LoVo (cell line): ENCODE measurements around the gene PDLIM4.
A peak's percentile ranks its signal among the peaks of the same experiment; 100 is the strongest.

Experiments
- DNase-seq: peaks from one replicate; pipeline ENCODE4 v3.0.0-alpha.2; 2016; ENCODE audit warnings: low spot score

PDLIM4 gene

DNA sequence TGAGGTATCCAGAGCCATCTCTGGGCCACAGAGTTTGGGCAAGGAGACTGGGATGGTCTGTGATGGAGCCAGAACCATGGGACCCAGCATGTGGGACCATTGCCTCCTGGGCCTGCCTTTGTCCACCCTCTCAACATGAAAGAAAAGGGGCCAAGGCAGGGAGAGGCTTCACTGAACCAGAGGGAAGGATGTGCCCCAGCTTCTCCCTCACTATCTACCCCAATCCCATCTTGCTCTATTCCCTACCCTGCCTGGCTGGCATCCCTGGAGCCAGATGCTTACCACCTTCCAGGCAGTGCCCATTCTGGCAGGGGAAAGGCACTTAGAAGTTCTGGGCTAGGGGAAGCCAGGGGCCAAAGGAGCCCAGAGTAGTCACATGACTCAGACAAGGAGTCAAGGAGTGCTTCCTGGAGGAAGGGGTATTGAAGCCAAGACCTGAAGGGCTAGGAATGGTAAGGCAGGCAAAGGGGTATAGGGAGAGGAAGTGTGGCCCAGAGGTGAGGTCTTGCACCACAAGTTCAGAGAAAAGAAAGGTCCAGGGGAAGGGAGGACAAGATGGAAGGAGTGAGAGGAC, 9.8 kb downstream of the PDLIM4 start:
- DNase-seq, result no peak

DNA sequence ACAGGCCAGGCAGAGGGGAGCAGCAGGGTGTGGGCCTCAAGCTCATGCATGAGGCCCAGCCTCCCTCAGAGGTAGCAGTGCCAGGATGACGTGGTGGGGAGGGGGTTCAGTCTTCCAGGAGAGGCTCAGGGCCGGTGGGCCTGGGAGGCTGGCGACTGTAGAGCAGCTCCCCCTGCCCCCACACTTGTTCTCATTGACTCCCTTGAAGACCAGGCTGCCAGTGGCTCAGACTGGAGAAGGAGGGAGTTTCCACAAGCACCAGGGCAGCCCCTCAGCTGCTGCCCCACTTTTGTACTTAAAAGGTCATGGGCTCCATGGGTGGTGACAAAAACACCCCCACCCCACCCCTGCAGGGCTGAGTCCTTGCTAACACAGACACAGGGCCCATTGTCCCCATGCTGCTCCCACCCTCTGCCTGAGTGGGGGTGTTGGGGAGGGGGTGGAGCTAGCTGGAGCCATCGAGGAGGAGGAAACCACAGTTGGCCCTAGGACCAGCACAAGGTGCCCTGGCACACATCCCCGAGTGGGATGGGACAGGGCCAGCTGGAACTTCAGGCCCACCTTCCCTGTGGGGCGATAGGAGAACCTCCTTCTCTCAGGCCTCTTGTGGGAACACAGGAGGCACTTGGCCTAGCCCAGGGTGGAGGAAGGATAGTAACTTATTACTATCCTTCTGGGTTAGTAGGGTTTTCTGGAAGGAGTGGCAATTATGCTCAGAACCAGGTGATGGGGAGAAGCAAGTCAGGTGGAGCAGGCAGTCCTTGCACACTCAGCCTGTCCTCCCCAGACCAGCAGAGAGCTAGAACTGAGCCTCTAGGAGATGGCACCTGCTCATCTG, 10.7 kb downstream of the PDLIM4 start:
- DNase-seq, result no peak

DNA sequence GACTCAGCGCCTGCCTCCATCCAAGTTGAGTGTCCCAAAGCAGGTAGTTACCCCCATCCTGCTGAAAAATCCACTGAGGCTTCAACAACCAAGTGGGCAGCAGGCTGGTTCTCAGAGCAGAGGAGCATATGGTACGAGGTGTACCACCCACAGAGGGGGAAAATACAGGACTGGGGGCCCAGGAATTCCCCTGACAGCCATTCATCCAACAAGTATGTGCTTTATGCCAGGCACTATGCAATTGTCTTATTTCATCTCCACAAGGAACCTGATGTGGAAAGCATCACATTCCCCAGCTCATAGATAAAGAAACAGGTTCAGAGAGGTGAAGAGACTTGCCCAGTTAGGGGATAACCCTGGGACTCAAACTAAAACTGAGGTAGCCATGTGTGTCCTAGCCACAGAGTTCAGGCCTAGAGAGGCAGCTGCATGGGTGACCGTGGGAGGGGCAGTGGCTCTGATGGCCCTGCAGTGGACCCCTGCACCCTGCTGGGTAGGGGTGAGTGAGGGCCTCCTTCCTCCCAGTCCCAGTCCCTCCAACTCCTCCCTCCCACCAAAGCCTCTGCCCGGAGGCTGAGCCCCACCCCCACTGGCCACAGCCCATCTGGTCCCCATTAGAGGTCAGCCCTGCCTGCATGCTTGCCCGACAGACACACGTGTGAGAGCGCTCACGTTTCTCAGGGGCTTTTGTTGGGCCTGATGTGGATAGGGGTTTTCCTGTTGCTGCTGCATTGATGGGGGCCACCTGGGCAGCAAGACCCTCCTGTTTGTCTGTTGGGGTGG, 11.5 kb downstream of the PDLIM4 start:
- no peak for DNase-seq

DNA sequence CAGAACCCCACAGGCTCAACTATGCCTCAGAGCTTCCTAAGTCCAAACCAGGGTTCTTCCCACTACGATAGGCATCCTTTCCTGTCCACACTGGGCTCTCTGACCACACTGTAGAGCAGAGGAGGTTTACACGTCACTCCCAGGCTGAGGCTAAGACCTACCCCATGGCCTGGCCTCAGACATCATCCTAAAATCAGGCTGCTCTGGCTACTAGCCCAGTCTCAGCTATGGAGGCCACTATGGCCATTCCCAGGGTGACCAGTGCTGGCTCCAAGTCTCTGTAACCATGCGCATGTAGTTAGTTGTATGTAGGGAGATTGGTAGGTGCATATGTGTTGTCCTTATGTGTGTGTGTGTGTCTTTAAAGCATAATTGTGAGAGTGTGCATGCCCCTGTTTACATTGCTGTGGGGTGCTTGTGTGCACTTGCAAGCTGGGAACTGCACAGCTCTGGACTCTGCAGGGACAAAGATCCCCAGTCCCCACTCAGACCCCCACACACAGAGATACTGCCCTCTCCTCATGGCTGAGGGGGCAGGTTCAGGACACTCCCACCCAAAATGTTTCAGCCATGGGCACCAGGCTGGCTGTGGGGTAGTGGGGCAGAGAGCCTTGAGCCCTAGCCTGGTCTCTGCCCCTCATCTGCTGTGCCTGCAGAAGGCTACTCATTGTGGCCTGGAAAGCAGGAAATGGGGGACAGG, 12.3 kb downstream of the PDLIM4 start:
- DNase-seq, result no peak

DNA sequence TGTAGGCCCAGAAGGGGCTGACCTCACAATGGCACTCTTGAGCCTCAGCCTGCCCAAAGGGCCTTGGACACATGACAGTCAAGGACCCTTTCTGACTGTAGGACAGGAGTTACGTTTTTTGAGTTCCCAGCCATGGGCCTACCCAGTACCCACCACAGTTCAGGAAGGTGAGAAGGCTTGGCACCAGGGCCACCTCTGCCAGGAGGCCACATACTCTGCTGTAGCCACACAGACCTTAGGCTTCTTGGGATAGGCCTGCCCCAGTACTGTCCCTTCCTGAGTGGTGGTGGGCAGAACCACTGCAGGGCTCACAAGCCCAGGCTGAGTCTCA, 12.8 kb downstream of the PDLIM4 start:
- DNase-seq, result no peak

DNA sequence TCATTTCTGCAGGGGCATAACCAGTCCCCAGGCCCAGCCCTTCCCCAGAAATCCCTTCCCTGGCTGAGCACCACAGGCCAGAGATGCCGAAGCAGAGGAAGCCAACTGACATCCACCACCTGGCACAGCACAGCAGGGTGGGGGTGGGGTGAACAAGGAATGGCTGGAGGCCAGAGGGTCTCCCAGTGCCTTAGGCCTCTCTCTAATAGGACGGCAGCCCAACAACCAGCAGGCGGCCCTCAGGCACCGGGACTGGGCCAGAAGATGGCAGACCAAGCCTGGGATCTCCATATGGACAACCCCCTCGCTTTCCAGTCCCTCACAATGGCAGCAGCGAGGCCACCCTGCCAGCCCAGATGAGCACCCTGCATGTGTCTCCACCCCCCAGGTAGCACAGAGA, 13.2 kb downstream of the PDLIM4 start:
- no peak for DNase-seq

DNA sequence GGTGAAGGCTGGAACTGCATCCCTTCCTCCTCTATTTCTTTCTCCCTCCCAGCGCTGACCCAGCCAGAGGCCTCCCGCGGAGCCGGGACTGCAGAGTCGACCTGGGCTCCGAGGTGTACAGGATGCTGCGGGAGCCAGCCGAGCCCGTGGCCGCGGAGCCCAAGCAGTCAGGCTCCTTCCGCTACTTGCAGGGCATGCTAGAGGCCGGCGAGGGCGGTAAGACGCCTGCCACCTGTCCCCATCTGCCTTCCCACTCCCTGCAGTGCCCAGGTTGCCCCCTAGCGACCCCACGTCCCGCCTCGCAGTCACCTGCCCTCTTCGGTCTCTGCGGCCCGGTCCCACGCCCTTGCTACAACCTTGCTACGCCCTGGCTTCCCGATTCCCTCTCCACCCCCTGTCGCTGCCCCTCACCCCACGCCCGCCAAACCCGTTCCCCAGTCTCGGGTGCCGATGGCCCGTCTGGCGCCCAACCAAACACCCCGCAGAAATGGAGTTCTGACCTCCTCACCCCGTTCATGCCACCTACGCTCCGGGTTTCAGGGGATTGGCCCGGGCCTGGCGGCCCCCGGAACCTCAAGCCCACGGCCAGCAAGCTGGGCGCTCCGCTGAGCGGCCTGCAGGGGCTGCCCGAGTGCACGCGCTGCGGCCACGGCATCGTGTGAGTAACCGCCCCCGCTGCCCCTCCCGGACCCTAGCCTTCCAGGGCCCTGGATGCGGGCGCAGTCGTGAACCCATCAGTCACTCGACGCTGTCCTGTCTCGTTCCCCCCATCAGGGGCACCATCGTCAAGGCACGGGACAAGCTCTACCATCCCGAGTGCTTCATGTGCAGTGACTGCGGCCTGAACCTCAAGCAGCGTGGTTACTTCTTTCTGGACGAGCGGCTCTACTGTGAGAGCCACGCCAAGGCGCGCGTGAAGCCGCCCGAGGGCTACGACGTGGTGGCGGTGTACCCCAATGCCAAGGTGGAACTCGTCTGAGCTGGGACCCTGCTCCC, 14.1 kb downstream of the PDLIM4 start:
- no peak for DNase-seq

DNA sequence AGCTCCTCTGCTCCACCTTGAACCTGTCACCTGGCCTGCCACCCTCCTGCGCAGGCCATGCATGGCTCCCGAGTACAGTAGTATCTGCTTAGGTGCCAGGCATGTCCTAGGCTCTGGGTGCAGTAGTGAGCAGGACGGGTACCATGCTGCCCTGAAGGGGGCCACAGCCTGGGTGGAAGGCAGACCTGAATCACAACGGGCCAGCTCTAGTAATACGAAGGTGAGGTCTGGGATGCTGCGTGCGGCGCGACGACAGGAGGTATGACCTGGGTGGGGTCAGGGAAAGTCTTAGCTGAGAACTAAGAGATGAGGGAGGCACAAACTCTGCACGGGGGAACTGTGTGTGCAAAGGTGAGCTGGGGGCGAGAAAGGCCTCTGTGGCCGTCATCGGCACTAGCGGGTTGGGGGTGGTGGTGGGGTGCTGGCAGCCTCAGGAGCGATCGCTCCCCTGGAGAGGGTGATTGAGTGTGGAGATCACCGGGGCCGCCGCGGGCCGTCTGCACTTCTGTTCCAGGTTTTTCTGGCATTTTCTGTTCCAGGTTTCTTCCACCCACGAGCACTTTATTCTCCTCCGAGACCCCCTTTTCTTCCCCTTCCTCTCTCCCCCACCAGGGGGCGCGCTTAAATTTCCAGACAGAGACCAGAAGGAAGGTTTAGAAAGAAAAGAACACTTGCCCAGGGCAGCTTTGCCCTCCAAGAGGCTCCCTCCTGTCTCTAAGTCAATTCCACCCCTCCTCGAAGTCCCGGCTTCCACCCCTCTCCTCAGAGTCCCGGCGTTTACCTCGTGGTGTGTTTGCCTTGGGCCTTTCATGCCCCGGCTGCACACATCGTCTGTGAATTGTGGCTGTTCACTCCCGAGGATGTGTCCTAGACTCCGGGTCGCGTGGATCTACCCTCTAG, 15.1 kb downstream of the PDLIM4 start:
- DNase-seq, result peak; percentile 60

DNA sequence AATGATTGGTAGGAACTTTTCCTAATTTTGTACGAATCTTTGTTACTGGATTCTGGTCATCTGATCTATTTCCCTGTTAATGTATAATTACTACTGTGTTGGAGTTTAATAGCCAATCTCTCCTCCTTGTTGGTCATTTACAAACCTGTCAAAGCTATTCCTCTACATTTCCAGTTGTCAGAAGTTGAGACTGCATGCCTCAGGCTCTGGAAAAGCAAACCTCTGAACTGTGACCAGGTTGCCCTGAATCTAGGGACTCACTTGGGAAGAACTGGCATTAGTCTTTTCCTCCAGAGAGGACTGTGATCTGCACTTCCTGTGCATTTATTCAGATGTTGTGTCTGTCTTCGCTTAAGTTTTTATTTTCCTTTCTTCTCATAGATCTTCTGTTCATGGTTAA, 16.1 kb downstream of the PDLIM4 start:
- no peak for DNase-seq

DNA sequence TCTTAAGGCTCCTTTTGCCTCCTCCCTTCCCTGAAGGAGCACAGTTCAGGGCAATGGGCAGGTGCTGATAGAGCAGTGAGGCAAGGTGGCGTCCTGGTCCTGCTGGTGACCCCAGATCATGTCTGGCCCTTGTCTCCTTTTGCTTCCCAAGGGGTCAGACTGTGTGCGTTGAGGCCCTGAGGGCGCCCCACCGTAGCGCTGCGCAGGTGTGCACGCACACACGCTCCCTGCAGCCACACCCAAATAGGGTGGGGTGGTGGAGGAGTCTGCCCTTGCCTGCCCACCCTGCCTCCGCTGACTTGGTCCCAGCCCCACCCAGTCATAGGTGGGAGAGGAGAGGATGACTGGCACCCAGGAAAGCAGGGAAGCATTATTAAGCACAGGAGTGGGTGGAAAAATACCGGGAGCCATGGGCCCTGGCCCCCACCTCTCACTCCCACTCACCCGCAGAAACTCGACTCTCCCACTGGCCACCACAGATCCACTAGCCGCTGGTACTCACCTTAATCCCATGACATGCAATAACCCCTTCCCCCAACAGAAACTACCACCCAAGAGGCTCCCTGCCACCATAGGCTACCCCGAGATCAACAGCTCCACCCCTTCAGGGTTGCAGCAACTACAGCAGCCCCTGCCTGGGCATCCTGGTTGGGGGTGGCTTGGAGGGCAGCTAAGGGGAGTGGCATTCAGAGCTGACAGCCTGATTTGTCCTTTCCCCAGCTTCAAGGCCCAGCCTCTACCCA, 16.7 kb downstream of the PDLIM4 start:
- DNase-seq, result no peak

DNA sequence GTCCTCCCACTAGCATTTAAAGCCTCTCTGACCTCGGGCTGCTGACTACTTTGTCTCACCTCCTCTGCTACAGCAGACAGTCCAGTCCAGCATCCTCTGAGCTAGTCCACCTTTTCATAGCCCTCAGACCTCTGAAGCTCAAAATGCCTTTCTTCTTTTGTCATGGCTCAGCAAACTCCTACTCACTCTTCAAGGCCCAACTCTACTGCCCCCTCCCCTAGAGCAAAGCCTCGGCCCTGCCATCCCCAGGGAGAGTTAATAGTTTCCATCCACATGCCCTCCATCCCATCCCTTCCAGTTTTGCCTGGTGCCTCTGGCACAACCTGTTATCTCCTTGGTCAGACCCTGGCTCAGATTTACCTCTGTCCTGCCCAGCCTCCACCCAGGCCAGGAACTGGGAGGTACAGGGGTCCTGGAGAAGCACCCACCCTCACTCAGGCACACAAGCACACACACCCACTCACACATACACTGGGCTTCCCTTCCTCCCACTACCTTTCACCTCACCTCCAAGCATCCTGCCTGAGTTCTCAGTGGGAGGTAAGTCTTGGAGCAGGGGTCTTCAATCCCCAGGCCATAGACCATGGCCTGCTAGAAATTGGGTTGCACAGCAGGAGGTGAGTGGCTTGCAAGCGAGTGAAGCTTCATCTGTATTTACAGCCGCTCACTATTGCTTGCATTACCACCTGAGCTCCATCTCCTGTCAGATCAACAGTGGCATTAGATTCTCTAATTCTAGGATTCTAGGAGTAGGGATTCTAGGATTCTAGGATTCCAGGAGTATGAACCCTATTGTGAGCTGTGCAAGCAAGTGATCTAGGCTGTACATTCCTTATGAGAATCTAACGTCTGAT, 18.1 kb downstream of the PDLIM4 start:
- no peak for DNase-seq

DNA sequence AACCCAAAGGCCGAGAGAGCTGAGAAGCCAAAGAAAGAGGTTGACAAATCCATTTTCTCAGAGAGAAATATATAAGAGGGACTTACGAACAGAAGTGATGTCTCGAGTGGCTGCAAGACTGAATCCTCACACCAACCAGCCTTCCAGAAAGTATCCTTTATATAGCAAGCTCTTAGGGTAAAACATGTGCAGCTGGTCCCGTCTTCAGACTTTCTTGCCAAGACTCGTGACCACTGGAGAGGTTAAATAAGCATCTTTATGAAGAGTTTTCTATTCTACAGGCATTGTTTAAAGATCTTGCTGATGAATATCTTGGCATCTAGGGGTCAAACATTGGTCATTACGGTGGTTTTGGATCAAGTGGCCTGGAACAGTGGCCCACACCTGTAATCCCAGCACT, 19.8 kb downstream of the PDLIM4 start:
- DNase-seq, result no peak

DNA sequence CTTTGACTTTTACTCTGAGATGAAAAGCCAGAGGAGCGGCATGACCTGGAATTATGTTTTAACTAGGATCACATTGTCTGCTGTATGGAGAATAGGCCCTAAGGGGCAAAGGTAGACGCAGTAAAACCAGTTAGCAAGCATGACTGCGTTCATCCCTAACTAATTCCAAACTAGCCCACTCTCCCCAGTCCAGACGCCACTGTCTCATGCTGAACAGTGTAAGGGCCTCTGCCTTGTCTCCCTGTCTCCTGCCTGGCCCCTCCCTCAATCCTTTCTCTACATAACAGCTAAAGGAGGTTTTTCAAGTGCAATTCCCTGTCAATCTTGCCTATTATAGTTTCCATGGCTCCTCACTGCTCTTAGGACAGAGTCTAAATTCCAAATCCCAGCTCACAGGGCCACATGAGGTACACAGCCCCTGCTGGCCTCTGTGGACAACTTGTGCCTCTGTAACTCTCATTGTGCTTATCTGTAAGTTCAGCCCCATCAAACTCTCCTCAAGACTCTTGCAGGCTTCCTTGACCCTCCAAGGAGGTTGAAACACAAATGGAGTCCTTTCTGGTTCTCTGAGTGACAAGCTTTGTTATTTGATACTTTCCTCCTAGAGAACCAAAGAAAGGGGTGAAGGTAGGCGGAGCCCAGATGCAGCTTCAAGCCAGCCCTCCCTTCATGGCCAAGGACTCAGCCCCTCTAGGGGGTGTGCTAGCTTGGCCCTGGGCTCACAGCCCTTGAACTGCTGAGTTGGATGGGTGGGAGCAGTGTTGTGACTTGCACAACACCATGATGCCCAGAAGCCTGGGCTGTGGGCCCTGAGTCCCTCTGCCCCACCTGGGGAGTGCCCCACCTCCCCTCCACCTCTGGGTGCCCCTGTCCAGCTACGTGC, 20.7 kb downstream of the PDLIM4 start:
- DNase-seq, result no peak

DNA sequence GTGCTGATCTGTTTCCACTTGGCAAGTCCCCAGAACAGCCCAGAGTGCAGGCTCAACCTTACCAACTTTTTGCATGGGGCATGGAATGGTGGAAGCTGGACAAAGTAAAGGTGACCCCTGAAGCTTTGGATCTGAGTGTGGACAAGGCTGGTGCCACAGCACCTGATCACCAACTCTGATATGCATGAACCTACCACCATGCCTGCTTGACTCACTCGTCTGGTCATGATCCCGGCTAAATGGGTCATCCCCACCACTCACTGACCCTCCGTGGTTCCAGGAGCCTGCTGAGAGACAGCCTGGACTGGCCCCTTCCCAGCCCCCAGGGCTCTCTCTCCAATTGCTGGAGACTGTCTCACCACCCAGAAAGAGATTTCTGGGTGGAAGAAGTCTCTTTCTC, 22.3 kb downstream of the PDLIM4 start:
- no peak for DNase-seq

DNA sequence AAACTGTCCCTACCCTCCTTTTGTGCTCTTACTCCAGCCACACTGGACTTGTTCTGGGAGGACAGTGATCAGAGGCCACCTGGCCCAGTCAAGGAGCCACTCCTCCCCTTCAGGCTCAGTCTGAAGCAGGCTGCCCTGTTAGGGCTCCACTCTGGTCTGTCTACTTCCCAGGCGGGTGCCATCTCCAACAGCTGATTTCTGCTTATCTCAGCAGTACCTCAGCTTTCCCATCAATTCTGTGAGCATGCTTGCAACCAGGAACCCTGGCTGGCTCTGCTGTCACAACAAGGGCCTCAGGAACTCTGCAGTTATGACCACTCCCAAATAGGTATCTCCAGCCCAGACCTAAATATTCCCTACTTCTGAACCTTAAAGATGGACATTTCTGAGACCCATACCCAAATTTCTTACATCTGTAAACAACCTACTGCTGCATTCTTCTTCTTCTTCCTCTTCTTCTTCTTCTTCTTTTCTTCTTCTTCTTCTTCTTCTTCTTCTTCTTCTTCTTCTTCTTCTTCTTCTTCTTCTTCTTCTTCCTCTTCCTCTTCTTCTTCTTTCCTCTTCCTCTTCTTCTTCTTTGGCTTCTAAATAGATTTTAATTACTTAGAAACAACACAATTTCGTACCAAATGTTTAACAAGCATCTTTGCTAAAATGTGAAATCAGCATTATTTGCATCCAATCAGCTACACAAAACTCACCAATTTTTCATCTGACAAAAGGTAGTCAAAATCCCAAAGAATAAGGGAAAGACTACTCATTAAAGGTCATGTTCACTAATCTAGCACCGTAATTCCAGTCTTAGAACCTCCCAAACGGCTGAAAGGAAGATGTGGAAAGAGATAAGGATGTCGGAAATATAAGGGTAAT, 23.1 kb downstream of the PDLIM4 start:
- no peak for DNase-seq

DNA sequence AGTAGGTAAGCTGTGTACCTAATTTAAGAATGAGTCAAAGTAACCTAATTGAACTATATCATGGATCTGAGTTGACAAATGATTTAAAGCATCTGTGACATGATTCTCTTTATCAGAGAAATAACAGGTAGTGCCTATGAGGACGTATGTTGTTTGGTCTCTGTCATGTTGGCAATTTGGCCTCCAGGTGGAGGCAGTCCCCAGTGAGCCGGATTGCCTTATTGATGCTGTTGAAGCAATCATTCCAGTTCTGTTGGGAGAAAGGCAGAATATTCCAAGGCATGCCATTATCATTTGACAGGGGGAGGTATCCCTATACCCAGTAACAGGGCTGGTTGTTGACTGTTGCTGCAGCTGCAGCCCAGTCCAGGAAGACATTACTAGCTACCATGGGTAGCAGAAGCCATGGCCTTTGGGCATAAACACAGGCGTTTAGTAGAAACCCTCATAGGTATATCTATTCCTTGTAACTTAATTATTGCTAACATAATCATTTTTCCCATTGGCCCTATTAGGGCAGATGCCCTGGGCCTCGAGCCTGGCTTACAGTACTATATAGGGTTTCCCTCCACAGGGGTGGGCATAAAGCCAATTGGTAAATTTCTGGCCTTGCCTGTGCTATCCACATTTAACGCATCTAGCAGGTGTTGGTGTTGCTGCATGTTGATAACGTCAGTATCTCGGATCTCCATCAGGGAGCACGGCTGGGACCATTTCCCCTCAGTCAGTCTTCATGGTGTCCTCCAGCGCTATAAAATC, 24.5 kb downstream of the PDLIM4 start:
- DNase-seq, result no peak
